ENCODE results near the gene SERPINA12.

SERPINA12 gene

DNA sequence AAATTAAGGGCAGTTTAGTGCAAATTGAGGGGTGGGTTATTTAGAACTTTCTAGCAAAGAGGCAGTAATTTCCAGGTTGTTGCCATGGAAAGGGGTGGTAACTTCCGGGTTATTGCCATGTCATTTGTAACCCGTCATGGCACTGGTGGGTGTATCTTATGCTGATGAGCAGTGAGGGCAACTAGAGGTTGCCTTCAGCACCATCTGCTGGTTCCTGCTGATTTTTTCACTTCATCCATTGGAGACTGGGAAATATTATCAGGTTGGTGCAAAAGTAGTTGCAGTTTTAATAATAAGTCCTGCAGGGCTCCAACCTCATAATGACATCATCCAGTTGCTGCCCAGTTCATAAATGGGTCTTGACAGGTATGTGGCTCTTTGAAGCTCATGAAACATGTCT, 27.6 kb upstream of the SERPINA12 start:
- TF ChIP-seq, protein P1, sequence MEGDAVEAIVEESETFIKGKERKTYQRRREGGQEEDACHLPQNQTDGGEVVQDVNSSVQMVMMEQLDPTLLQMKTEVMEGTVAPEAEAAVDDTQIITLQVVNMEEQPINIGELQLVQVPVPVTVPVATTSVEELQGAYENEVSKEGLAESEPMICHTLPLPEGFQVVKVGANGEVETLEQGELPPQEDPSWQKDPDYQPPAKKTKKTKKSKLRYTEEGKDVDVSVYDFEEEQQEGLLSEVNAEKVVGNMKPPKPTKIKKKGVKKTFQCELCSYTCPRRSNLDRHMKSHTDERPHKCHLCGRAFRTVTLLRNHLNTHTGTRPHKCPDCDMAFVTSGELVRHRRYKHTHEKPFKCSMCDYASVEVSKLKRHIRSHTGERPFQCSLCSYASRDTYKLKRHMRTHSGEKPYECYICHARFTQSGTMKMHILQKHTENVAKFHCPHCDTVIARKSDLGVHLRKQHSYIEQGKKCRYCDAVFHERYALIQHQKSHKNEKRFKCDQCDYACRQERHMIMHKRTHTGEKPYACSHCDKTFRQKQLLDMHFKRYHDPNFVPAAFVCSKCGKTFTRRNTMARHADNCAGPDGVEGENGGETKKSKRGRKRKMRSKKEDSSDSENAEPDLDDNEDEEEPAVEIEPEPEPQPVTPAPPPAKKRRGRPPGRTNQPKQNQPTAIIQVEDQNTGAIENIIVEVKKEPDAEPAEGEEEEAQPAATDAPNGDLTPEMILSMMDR (IDR thresholded peaks at IDR 0.05; ENCODE audit: borderline replicate concordance, insufficient read depth, low read depth, low read length) = no peak
- no peak overlapping the region for H3K4me3 ChIP-seq (ENCODE audit: low read depth, low read length)

GRCh38 chr14:94535506-94535905, 26.2 kb upstream of the SERPINA12 start:
- H3K4me3 ChIP-seq (ENCODE audit: low read depth, low read length) = no peak overlapping the region
- TF ChIP-seq, protein P1 (IDR thresholded peaks at IDR 0.05; ENCODE audit: borderline replicate concordance, insufficient read depth, low read depth, low read length) = no peak

DNA sequence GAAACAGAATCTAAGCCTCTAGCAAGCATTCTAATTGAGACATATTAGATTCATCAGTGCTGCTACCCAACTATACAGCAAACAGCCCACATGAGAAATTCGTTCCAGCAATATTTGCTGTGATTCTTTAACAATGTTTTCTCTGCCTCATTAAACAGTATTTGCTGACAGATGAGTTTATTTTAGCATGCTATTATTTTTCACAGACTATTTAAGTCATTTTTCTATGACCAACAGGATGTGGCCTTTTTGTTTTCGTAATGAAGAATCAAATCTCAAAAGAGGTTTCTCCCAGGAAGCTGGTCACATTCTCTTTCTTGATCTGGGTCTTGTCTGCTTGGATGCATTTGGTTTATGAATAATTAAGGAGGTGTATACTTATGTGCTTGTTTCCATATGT, 23.2 kb upstream of the SERPINA12 start:
- H3K4me3 ChIP-seq (ENCODE audit: low read depth, low read length) = no peak overlapping the region
- TF ChIP-seq, protein P1 (IDR thresholded peaks at IDR 0.05; ENCODE audit: borderline replicate concordance, insufficient read depth, low read depth, low read length) = no peak

GRCh38 chr14:94531187-94531586, 21.9 kb upstream of the SERPINA12 start:
- TF ChIP-seq, protein P1 (IDR thresholded peaks at IDR 0.05; ENCODE audit: borderline replicate concordance, insufficient read depth, low read depth, low read length) = no peak
- H3K4me3 ChIP-seq (ENCODE audit: low read depth, low read length) = no peak overlapping the region

DNA sequence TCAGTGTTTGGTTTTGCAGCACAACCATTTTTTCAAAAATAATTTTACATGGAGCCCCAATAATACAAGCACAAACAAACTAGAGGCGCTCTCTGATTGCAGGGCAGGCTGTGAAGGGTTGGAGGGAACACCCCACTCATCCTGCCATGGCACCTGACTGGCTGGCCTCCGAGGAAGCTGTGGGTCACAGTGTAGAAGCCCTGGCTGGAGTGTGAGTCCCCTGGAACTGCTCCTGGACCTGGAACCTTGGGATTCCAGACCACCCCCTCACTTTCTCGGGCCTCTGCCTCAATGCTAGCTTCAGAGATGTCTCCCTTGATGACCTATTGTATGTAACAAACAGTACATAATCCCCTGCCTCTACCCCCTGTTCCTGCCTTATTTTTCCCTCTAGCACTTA, 14.8 kb upstream of the SERPINA12 start:
- no peak overlapping the region for H3K4me3 ChIP-seq (ENCODE audit: low read depth, low read length)
- TF ChIP-seq, protein P1 (IDR thresholded peaks at IDR 0.05; ENCODE audit: borderline replicate concordance, insufficient read depth, low read depth, low read length) = no peak

DNA sequence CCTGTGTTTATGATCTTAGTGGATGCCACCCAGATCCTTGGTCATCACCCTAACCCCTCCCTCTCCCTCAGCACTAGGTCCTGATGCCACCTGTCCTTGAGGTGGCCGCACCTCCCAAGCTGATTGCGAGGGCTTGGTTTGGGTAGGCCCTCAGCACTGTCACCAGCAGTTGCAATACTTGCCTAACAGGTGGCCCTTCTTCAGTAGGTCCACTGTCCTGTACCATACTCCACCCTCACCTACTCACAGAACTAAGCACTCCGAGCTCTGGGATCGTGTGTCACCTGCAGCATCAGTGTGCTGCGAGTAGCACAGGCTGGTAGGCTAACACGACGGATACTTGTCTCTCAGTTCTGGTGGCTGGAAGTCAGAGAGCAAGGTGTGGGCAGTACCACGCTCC, 14.0 kb upstream of the SERPINA12 start:
- H3K4me3 ChIP-seq (ENCODE audit: low read depth, low read length) = no peak overlapping the region
- TF ChIP-seq, protein P1 (IDR thresholded peaks at IDR 0.05; ENCODE audit: borderline replicate concordance, insufficient read depth, low read depth, low read length) = no peak

- H3K4me3 ChIP-seq (ENCODE audit: low read depth, low read length) = no peak overlapping the region
- TF ChIP-seq, protein P1 (IDR thresholded peaks at IDR 0.05; ENCODE audit: borderline replicate concordance, insufficient read depth, low read depth, low read length) = no peak
Measured at GRCh38 chr14:94522115-94522724, 13.0 kb upstream of the SERPINA12 start.
